IMR-90 (cell line): ENCODE data around the gene FFAR1. TPM values are rescaled to one million over a fixed set of nuclear protein-coding genes. Genes with fewer than 3 reads are reported as not detected.

Source experiments
- ATAC-seq: fragments of 200-7000 bp; cut with Tn5 transposase; 2 replicates; pipeline ENCODE4 v1.9.1; 2020; ENCODE audit warnings: low read depth, mild to moderate bottlenecking, moderate library complexity
- BruUV-seq: library from RNA; stranded (reverse); fragments of 400-500 nt; replicated peaks from 2 replicates; lab custom pipeline; 2021; lab: Mats Ljungman, UMichigan
- CTCF ChIA-PET: fragments of 300-600 bp; formaldehyde crosslinking; extraction: SDS; loops from one replicate; lab custom pipeline; 2021; ENCODE audit warnings: antibody characterized with exemption; lab: Yijun Ruan, JAX
- POLR2A ChIA-PET: fragments of 300-600 bp; sonication (Branson Sonifier 250); formaldehyde crosslinking; loops from one replicate; lab custom pipeline; 2022; ENCODE audit warnings: antibody characterized with exemption; ENCODE audit not compliant: unreplicated experiment; lab: Charles Lee
- DNase-seq: peaks from one replicate; pipeline ENCODE4 v3.0.0; 2013
- H2AFZ ChIP-seq: replicated peaks from 2 replicates; pipeline ENCODE3; 2013; ENCODE audit warnings: low read length, mild to moderate bottlenecking; ENCODE audit not compliant: poor library complexity
- H2AK5ac ChIP-seq: 2 replicates; pipeline ENCODE4 v1.6.1; 2013; ENCODE audit warnings: low read depth, low read length, inconsistent platforms
- H2AK9ac ChIP-seq: replicated peaks from 2 replicates; pipeline ENCODE3; 2013; ENCODE audit warnings: mild to moderate bottlenecking, low read depth, low read length, moderate library complexity; ENCODE audit not compliant: poor library complexity
- H2BK120ac ChIP-seq: 2 replicates; pipeline ENCODE4 v1.6.1; 2013; ENCODE audit warnings: low read depth, low read length, inconsistent platforms
- H2BK15ac ChIP-seq: 3 replicates; pipeline ENCODE4 v1.6.1; 2013; ENCODE audit warnings: low read depth, low read length, inconsistent platforms
- H2BK20ac ChIP-seq: 2 replicates; pipeline ENCODE4 v1.6.1; 2013; ENCODE audit warnings: low read depth, mild to moderate bottlenecking, inconsistent platforms, low read length, moderate library complexity
- H2BK5ac ChIP-seq: 2 replicates; pipeline ENCODE4 v1.6.1; 2013; ENCODE audit warnings: mild to moderate bottlenecking, low read depth, low read length, inconsistent platforms; ENCODE audit not compliant: poor library complexity, severe bottlenecking
- H3K14ac ChIP-seq: replicated peaks from 2 replicates; pipeline ENCODE4 v1.6.1; 2013; ENCODE audit warnings: low read depth, low read length, inconsistent platforms
- H3K18ac ChIP-seq: 2 replicates; pipeline ENCODE4 v1.6.1; 2013; ENCODE audit warnings: low read depth, low read length, control low read depth
- H3K23ac ChIP-seq: 2 replicates; pipeline ENCODE4 v1.6.1; 2013; ENCODE audit warnings: low read depth, low read length, inconsistent platforms
- H3K27ac ChIP-seq: 2 replicates; pipeline ENCODE4 v1.5.1; 2013; ENCODE audit warnings: mild to moderate bottlenecking, control low read depth, low read length; ENCODE audit not compliant: insufficient read depth
- H3K27me3 ChIP-seq: 2 replicates; pipeline ENCODE4 v1.6.1; 2013; ENCODE audit warnings: low read length; ENCODE audit not compliant: control insufficient read depth, insufficient read depth
- H3K36me3 ChIP-seq: 2 replicates; pipeline ENCODE4 v1.6.1; 2013; ENCODE audit warnings: low read length, mixed read lengths; ENCODE audit not compliant: control insufficient read depth, insufficient read depth
- H3K4ac ChIP-seq: 2 replicates; pipeline ENCODE4 v1.6.1; 2013; ENCODE audit warnings: low read depth, low read length, inconsistent platforms
- H3K4me1 ChIP-seq: 2 replicates; pipeline ENCODE4 v1.6.1; 2013; ENCODE audit warnings: low read length, mixed read lengths; ENCODE audit not compliant: control insufficient read depth, insufficient read depth
- H3K4me2 ChIP-seq: 2 replicates; pipeline ENCODE4 v1.6.1; 2013; ENCODE audit warnings: low read depth, mild to moderate bottlenecking, control low read depth, low read length, moderate library complexity
- H3K4me3 ChIP-seq: 2 replicates; pipeline ENCODE4 v1.5.1; 2013; ENCODE audit warnings: low read depth, mild to moderate bottlenecking, control low read depth, low read length, moderate library complexity; ENCODE audit not compliant: insufficient read depth
- H3K56ac ChIP-seq: 2 replicates; pipeline ENCODE4 v1.6.1; 2013; ENCODE audit warnings: low read length, inconsistent platforms; ENCODE audit not compliant: insufficient read depth; ENCODE audit errors: extremely low read depth
- H3K79me1 ChIP-seq, 2 experiments: 2 replicates each; pipeline ENCODE4 v1.6.1; 2013; ENCODE audit warnings: low read length in 2 of 2, inconsistent platforms in 1 of 2, low read depth in 1 of 2
- H3K9ac ChIP-seq: 2 replicates; pipeline ENCODE4 v1.6.1; 2013; ENCODE audit warnings: low read depth, low read length, control low read depth
- H3K9me1 ChIP-seq: 2 replicates; pipeline ENCODE4 v1.6.1; 2013; ENCODE audit warnings: low read length, inconsistent platforms; ENCODE audit not compliant: insufficient read depth
- H3K9me3 ChIP-seq: 2 replicates; pipeline ENCODE4 v1.6.1; 2013; ENCODE audit warnings: low read length; ENCODE audit not compliant: control insufficient read depth, insufficient read depth
- H4K20me1 ChIP-seq: 2 replicates; pipeline ENCODE4 v1.6.1; 2013; ENCODE audit warnings: low read length, inconsistent platforms; ENCODE audit not compliant: insufficient read depth
- H4K5ac ChIP-seq: 2 replicates; pipeline ENCODE4 v1.6.1; 2013; ENCODE audit warnings: mild to moderate bottlenecking, low read depth, low read length, control low read depth
- H4K8ac ChIP-seq, 2 experiments: 2 replicates each; pipeline ENCODE4 v1.6.1; 2013; ENCODE audit warnings: low read depth in 2 of 2, low read length in 2 of 2, control low read depth in 1 of 2, inconsistent platforms in 1 of 2
- H4K91ac ChIP-seq: 2 replicates; pipeline ENCODE4 v1.6.1; 2013; ENCODE audit warnings: low read depth, low read length, inconsistent platforms; ENCODE audit not compliant: insufficient read depth
- BHLHE40 ChIP-seq: fragments of 150-350 bp; IDR thresholded peaks from 2 replicates; pipeline ENCODE4 v1.6.1; 2016; ENCODE audit warnings: mild to moderate bottlenecking, low read depth, low read length
- CEBPB ChIP-seq: IDR thresholded peaks from 2 replicates; pipeline ENCODE4 v1.6.1; 2012; ENCODE audit warnings: low read depth, low read length, improper control_type of control experiment
- CHD1 ChIP-seq: IDR thresholded peaks from 2 replicates; pipeline ENCODE4 v1.6.1; 2012; ENCODE audit warnings: low read depth, low read length, improper control_type of control experiment
- FOS ChIP-seq: fragments of 150-350 bp; IDR thresholded peaks from 2 replicates; pipeline ENCODE4 v1.6.1; 2016; ENCODE audit warnings: low read depth, low read length
- MAFK ChIP-seq: IDR thresholded peaks from 2 replicates; pipeline ENCODE4 v1.6.1; 2012; ENCODE audit warnings: low read depth, low read length, improper control_type of control experiment
- MAZ ChIP-seq: IDR thresholded peaks from 2 replicates; pipeline ENCODE4 v1.6.1; 2012; ENCODE audit warnings: low read depth, mild to moderate bottlenecking, low read length, improper control_type of control experiment, moderate library complexity, borderline replicate concordance
- MXI1 ChIP-seq: IDR thresholded peaks from 2 replicates; pipeline ENCODE4 v1.6.1; 2012; ENCODE audit warnings: low read depth, mild to moderate bottlenecking, low read length, moderate library complexity, borderline replicate concordance
- NFE2L2 ChIP-seq: fragments of 150-350 bp; IDR thresholded peaks from 2 replicates; pipeline ENCODE4 v1.6.1; 2016; ENCODE audit warnings: low read depth, mild to moderate bottlenecking, low read length
- POLR2A ChIP-seq: IDR thresholded peaks from 2 replicates; pipeline ENCODE4 v1.6.1; 2012; ENCODE audit warnings: mild to moderate bottlenecking, low read depth, low read length
- RAD21 ChIP-seq: IDR thresholded peaks from 2 replicates; pipeline ENCODE4 v1.6.1; 2012; ENCODE audit warnings: low read length, improper control_type of control experiment
- RCOR1 ChIP-seq: IDR thresholded peaks from 2 replicates; pipeline ENCODE4 v1.6.1; 2012; ENCODE audit warnings: mild to moderate bottlenecking, low read length, improper control_type of control experiment; ENCODE audit not compliant: insufficient replicate concordance
- RFX5 ChIP-seq: IDR thresholded peaks from 2 replicates; pipeline ENCODE4 v1.8.0; 2012; ENCODE audit warnings: low read depth, mild to moderate bottlenecking, low read length, moderate library complexity
- SMC3 ChIP-seq: fragments of 150-350 bp; IDR thresholded peaks from 2 replicates; pipeline ENCODE4 v1.6.1; 2016; ENCODE audit warnings: low read depth, mild to moderate bottlenecking, antibody characterized with exemption, low read length, moderate library complexity
- WGBS, 2 experiments: methylation state at CpG; one replicate each; pipeline versions ENCODE4 v1.1.5 to v1.1.7; 2013; ENCODE audit warnings: missing lambda C conversion rate in 2 of 2; ENCODE audit not compliant: insufficient read length in 1 of 2; ENCODE audit errors: extremely low coverage in 2 of 2; 5-methylcytosine and 5-hydroxymethylcytosine counted together
- dilution Hi-C: fragments of 300-500 bp; cut with HindIII; formaldehyde crosslinking; loops from one replicate; pipeline ENCODE4 v1.14.3; 2018; ENCODE audit warnings: low sequenced_read_pairs; ENCODE audit not compliant: unreplicated experiment
- in situ Hi-C: fragments of 300-500 bp; cut with MboI; formaldehyde crosslinking; loops from 3 replicates; pipeline ENCODE4 v1.14.3; 2019; ENCODE audit warnings: low sequenced_read_pairs, inconsistent platforms, mixed read lengths
- intact Hi-C: fragments of 100-400 bp; cut with micrococcal nuclease; formaldehyde crosslinking; loops from 2 replicates; pipeline ENCODE4 v1.10.0; 2022
- polyA plus RNA-seq, 3 experiments: library from polyadenylated mRNA; depleted of rRNA; stranded (reverse); fragments of >200 nt; gene quantifications; 2 replicates each; pipeline ENCODE4 v1.2.3, GENCODE V29; 2012; ENCODE audit warnings: low replicate concordance in 1 of 3
- total RNA-seq: library from RNA; depleted of rRNA; stranded (reverse); fragments of >200 nt; gene quantifications from 2 replicates; pipeline ENCODE4 v1.2.3, GENCODE V29; 2012
- TF ChIP-seq, protein P1 (sequence below): conservative IDR thresholded peaks from 2 replicates; pipeline ENCODE4 v1.5.1; 2012; ENCODE audit warnings: mild to moderate bottlenecking, low read depth, low read length, improper control_type of control experiment
- TF ChIP-seq, protein P2 (sequence below): fragments of 150-350 bp; IDR thresholded peaks from 2 replicates; pipeline ENCODE4 v1.6.1; 2016; ENCODE audit warnings: low read depth, mild to moderate bottlenecking, low read length, moderate library complexity, borderline replicate concordance
- TF ChIP-seq, protein P3 (sequence below): fragments of 150-350 bp; IDR thresholded peaks from 2 replicates; pipeline ENCODE4 v1.6.1; 2017; ENCODE audit warnings: mild to moderate bottlenecking, antibody characterized with exemption, low read length, low read depth

FFAR1 gene
- total and polyA plus RNA-seq, 2 of the 4 experiments (the other 2 are of a cell fraction) = not detected

DNA sequence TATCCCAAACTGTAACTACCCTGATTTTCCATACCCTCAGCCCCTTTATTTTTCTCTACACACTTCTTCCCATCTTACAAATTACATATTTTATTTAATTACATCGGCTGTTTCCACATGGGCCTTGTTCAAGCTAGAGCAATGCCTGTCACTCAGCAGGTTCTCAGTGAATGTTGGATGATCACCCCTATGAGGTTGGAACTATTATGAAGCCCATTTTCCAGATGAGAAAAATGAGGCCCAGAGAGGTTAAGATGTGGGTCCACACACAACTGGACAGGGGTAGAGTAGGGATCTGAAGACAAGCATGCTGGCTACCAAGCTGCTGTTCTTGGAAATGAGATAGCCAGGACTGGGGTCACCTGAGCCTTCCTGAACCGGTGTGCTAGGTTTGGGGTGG, 45.7 kb upstream of the FFAR1 start:
- ChIA-PET CTCF (no interaction called here), POLR2A (no interaction called here)
- no peak overlapping the region for H3K14ac ChIP-seq
- no peak overlapping the region for H3K56ac ChIP-seq
- H2AK5ac ChIP-seq = no peak overlapping the region
- H3K9me1 ChIP-seq = peaks cover 15% of the 10 kb centered on the region
- H2BK20ac ChIP-seq = no peak overlapping the region
- H3K18ac ChIP-seq = no peak overlapping the region
- H3K4me2 ChIP-seq = no peak overlapping the region
- no peaks in the 10 kb centered on the region for H3K9me3 ChIP-seq
- peaks cover 4% of the 10 kb centered on the region for H3K27me3 ChIP-seq
- no peak overlapping the region for H3K27ac ChIP-seq
- no peak overlapping the region for H3K4me3 ChIP-seq
- dilution Hi-C loops (no loop called here), intact Hi-C loops (no loop called here), in situ Hi-C loops (no loop called here)
- no peak overlapping the region for H3K9ac ChIP-seq
- H3K23ac ChIP-seq = no peak overlapping the region
- H3K36me3 ChIP-seq = no peaks in the 10 kb centered on the region
- no peak overlapping the region for H2BK120ac ChIP-seq
- no peak overlapping the region for H2BK5ac ChIP-seq
- no TSS peak for BruUV-seq
- no peak overlapping the region for H4K5ac ChIP-seq
- H4K91ac ChIP-seq = no peak overlapping the region
- ATAC-seq (no peak), DNase-seq (no peak)
- H3K4ac ChIP-seq = no peak overlapping the region
- no peak overlapping the region for H4K8ac ChIP-seq
- no peaks in the 10 kb centered on the region for H3K4me1 ChIP-seq
- H2BK15ac ChIP-seq = no peak overlapping the region
- H2AK9ac ChIP-seq = no peak overlapping the region
- H3K79me1 ChIP-seq = no peaks in the 10 kb centered on the region
- H2AFZ ChIP-seq = peak overlapping the region; percentile 14
- H4K20me1 ChIP-seq = no peaks in the 10 kb centered on the region
- 100% methylated on average over 1 of the region's 2 CpGs; no CpG with 5 or more reads in 1 of the 2 experiments for WGBS, 2 experiments
- TF ChIP-seq MAFK (no peak), MAZ (no peak), SMC3 (no peak), CEBPB (no peak), FOS (no peak), MXI1 (no peak), RFX5 (no peak), BHLHE40 (no peak), RAD21 (no peak), RCOR1 (no peak), CHD1 (no peak), POLR2A (no peak), NFE2L2 (no peak)
- TF ChIP-seq, protein P1, sequence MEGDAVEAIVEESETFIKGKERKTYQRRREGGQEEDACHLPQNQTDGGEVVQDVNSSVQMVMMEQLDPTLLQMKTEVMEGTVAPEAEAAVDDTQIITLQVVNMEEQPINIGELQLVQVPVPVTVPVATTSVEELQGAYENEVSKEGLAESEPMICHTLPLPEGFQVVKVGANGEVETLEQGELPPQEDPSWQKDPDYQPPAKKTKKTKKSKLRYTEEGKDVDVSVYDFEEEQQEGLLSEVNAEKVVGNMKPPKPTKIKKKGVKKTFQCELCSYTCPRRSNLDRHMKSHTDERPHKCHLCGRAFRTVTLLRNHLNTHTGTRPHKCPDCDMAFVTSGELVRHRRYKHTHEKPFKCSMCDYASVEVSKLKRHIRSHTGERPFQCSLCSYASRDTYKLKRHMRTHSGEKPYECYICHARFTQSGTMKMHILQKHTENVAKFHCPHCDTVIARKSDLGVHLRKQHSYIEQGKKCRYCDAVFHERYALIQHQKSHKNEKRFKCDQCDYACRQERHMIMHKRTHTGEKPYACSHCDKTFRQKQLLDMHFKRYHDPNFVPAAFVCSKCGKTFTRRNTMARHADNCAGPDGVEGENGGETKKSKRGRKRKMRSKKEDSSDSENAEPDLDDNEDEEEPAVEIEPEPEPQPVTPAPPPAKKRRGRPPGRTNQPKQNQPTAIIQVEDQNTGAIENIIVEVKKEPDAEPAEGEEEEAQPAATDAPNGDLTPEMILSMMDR = no peak
- TF ChIP-seq, protein P2, sequence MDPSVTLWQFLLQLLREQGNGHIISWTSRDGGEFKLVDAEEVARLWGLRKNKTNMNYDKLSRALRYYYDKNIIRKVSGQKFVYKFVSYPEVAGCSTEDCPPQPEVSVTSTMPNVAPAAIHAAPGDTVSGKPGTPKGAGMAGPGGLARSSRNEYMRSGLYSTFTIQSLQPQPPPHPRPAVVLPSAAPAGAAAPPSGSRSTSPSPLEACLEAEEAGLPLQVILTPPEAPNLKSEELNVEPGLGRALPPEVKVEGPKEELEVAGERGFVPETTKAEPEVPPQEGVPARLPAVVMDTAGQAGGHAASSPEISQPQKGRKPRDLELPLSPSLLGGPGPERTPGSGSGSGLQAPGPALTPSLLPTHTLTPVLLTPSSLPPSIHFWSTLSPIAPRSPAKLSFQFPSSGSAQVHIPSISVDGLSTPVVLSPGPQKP = no peak
- TF ChIP-seq, protein P3, sequence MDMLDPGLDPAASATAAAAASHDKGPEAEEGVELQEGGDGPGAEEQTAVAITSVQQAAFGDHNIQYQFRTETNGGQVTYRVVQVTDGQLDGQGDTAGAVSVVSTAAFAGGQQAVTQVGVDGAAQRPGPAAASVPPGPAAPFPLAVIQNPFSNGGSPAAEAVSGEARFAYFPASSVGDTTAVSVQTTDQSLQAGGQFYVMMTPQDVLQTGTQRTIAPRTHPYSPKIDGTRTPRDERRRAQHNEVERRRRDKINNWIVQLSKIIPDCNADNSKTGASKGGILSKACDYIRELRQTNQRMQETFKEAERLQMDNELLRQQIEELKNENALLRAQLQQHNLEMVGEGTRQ = no peak
